Measurements from ENCODE around the gene AJAP1. TPM values are rescaled to one million over a fixed set of nuclear protein-coding genes. Genes with fewer than 3 reads are reported as not detected.

AJAP1 gene
- total and polyA plus RNA-seq, 2 of the 8 experiments (the other 6 are each of a cell fraction or from before 2014, with no cell fraction given): 1.9 to 6.2 TPM

DNA sequence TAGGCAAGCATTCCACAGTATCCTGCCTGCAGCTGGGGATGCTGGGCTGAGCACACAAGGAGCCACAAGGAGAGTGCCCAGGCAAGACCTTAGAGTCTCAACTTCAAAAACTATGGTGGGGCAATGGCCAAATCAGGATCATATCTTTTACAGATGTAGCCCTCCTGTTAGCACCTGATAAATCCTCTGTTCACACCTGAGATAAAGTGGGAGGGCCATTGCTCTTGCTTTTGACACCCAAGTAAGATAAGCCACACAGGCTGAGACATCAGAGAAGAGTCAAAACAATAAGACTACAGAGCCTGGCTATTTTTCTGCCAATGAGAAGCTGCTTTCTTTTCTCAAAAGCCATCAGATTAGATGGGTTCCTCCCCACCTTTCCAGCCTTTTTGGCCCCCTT is 148.9 kb downstream of the AJAP1 start:
- no peak overlapping the region for H3K23ac ChIP-seq (ENCODE audit: insufficient read length)
- H3K18ac ChIP-seq (ENCODE audit: extremely low read depth, low read length): no peak overlapping the region
- no peak overlapping the region for H4K8ac ChIP-seq (ENCODE audit: extremely low read depth, insufficient read depth, low read length)
- no peak overlapping the region for H3K14ac ChIP-seq (ENCODE audit: insufficient read length)
- H3K4me1 ChIP-seq (replicated peaks in 1 of 4; ENCODE audit: control insufficient read depth in 3 of 4, insufficient read depth in 4 of 4, low read length in 3 of 4): no peaks in the 10 kb centered on the region
- H4K5ac ChIP-seq (ENCODE audit: insufficient read length, low read depth, low read length): no peak overlapping the region
- no peak overlapping the region for H3K4ac ChIP-seq (replicated peaks; ENCODE audit: insufficient read length, low read depth, low read length)
- H3K79me2 ChIP-seq (ENCODE audit: control insufficient read depth in 1 of 2, insufficient read depth in 2 of 2, low read length in 2 of 2): no peaks in the 10 kb centered on the region
- H2AFZ ChIP-seq (ENCODE audit: low read length): no peak overlapping the region
- no peaks in the 10 kb centered on the region for H3K79me1 ChIP-seq (ENCODE audit: low read depth, low read length)
- H3K4me3 ChIP-seq (ENCODE audit: extremely low read depth in 1 of 4, insufficient read depth in 2 of 4, low read depth in 3 of 4, low read length in 4 of 4): no peak overlapping the region
- H3K56ac ChIP-seq (replicated peaks; ENCODE audit: insufficient read length, low read depth, low read length): no peak overlapping the region
- no peak overlapping the region for H4K91ac ChIP-seq (replicated peaks; ENCODE audit: insufficient read length, low read length)
- H4K20me1 ChIP-seq (replicated peaks in 1 of 2; ENCODE audit: control insufficient read depth in 1 of 2, insufficient read depth in 2 of 2, low read length in 2 of 2): no peaks in the 10 kb centered on the region
- no peak overlapping the region for H2BK15ac ChIP-seq (ENCODE audit: low read length)
- no peaks in the 10 kb centered on the region for H3K23me2 ChIP-seq (ENCODE audit: low read depth, low read length)
- ChIA-PET POLR2A (ENCODE audit: partially characterized antibody) (no interaction called here), CTCF (ENCODE audit: partially characterized antibody) (interaction anchor here (0.9 kb wide), 1 partner anchor 23 kb away, joined by 3 read pairs; no protein-coding TSS in a partner anchor)
- no peak overlapping the region for H3K4me2 ChIP-seq (ENCODE audit: insufficient read depth in 1 of 2, low read depth in 2 of 2, low read length in 2 of 2)
- FAIRE-seq (no peak), DNase-seq (ENCODE audit: low read depth in 1 of 2, low spot score in 2 of 2) (no peak)
- no peak overlapping the region for H2BK5ac ChIP-seq (ENCODE audit: low read depth, low read length)
- no peak overlapping the region for H2AK5ac ChIP-seq (ENCODE audit: low read depth, low read length)
- H2BK12ac ChIP-seq (ENCODE audit: low read depth, low read length): no peak overlapping the region
- TF ChIP-seq POLR2A (IDR thresholded peaks at IDR 0.05; ENCODE audit: control extremely low read depth in 1 of 2, low read depth in 2 of 2, low read length in 2 of 2) (no peak), POLR2AphosphoS5 (IDR thresholded peaks at IDR 0.05; ENCODE audit: low read depth, low read length) (no peak), HDAC2 (IDR thresholded peaks at IDR 0.05; ENCODE audit: borderline replicate concordance in 1 of 2, low read depth in 2 of 2, low read length in 2 of 2) (no peak), BCL11A (IDR thresholded peaks at IDR 0.05; ENCODE audit: low read depth in 2 of 2, low read length in 2 of 2) (no peak)
- TF ChIP-seq, protein P1, sequence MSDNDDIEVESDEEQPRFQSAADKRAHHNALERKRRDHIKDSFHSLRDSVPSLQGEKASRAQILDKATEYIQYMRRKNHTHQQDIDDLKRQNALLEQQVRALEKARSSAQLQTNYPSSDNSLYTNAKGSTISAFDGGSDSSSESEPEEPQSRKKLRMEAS (IDR thresholded peaks at IDR 0.05): no peak
- no peak overlapping the region for H2BK20ac ChIP-seq (ENCODE audit: low read length)
- peaks cover 0 to 3% of the 10 kb centered on the region in 2 experiments; a peak in 2 of 4 replicates for H3K9me3 ChIP-seq (ENCODE audit: insufficient read depth in 2 of 2, low read depth in 1 of 2, low read length in 1 of 2)
- H3K27ac ChIP-seq (ENCODE audit: low read depth, low read length): no peak overlapping the region
- H3K9ac ChIP-seq (replicated peaks in 1 of 4; ENCODE audit: extremely low read depth in 1 of 4, low read depth in 3 of 4, low read length in 3 of 4): no peak overlapping the region
- no peaks in the 10 kb centered on the region for H3K36me3 ChIP-seq (ENCODE audit: control insufficient read depth in 2 of 4, insufficient read depth in 4 of 4, low read length in 3 of 4)
- H3K27me3 ChIP-seq (replicated peaks in 1 of 4; ENCODE audit: control insufficient read depth in 3 of 4, extremely low read depth in 1 of 4, insufficient read depth in 3 of 4, low read length in 3 of 4): no peaks in the 10 kb centered on the region
- no peak overlapping the region for H2BK120ac ChIP-seq (replicated peaks; ENCODE audit: low read depth, low read length)

Measured in H1 (cell line).